ENCODE results near the gene PRMT6.

DNA sequence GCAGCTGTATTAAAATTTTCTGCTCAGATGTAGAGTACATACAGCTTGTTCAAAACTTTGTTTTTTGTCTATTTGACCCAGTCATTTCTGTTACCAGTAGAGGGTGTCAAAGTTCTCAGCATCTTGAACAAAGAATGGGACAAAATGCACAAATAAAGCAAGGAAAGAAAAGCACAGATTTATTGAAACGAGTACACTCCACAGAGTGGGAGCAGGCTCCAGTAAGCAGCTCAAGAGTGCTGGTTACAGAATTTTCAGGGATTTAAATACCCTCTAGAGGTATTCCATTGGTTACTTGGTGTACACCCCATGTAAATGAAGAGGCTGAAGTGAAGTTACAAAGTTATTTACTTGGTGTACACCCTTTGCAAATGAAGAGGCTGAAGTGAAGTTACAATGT lies 8.9 kb upstream of the PRMT6 start:
- TF ChIP-seq, protein P1, sequence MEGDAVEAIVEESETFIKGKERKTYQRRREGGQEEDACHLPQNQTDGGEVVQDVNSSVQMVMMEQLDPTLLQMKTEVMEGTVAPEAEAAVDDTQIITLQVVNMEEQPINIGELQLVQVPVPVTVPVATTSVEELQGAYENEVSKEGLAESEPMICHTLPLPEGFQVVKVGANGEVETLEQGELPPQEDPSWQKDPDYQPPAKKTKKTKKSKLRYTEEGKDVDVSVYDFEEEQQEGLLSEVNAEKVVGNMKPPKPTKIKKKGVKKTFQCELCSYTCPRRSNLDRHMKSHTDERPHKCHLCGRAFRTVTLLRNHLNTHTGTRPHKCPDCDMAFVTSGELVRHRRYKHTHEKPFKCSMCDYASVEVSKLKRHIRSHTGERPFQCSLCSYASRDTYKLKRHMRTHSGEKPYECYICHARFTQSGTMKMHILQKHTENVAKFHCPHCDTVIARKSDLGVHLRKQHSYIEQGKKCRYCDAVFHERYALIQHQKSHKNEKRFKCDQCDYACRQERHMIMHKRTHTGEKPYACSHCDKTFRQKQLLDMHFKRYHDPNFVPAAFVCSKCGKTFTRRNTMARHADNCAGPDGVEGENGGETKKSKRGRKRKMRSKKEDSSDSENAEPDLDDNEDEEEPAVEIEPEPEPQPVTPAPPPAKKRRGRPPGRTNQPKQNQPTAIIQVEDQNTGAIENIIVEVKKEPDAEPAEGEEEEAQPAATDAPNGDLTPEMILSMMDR (IDR thresholded peaks at IDR 0.05) = no peak
- TF ChIP-seq EP300 (IDR thresholded peaks at IDR 0.05) = no peak
